ENCODE data around the gene BTBD18.

BTBD18 gene

DNA sequence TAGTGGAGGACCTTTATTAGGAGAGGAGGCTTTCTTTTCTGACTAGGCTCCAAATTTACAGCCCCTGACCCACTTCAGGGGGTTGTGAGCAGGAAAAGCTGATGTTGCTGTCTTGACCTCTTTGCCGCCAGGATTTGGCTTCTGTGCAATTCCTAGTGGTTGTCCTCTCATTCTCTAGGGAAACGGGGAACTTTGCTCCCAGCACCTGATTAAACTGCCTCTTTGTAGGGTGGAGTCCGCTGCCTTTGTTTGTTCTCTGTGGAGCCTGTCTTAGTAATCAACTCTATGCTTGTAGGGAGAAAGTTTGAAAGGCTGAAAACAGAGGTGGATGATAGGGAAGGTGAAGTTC is 26.3 kb upstream of the BTBD18 start:
- DNase-seq = no peak

DNA sequence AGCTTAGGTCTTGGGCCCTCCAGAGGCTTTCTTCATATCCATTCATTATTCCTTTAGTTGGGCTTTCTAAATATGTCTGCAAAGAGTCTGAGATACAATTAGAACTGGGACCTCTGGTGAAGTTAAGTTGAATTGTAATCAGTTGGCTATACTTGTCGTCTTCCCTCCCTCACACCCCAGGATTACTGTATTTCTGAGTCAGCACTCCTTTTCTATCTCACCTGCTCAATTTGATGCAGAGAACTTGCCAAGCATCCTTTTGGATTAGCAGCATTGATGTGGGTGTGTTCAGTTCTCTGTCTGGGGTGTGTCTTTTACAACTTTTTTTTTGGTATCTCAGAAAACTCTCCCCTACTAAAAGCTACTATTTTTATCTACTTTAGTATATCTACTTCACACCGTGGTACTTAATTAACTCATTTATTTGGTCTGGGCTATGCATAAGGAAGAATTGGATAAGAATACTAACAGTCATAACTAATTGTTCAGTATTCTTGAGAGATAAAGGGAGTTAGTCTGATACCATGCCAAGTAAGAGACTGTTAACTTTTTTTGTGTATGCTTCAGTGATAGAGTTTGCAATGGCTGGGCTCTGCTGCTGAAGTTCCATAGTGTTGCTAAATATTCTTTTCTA is 25.1 kb upstream of the BTBD18 start:
- in situ Hi-C loops (cut with MboI; ENCODE audit: low pct_unique_long_range_greater_than_20kb, low sequenced_read_pairs) = no loop called here
- no peak for DNase-seq

More for the DNA sequence above, 26.3 kb upstream of the BTBD18 start:
- in situ Hi-C loops (cut with MboI; ENCODE audit: low pct_unique_long_range_greater_than_20kb, low sequenced_read_pairs) = no loop called here

DNA sequence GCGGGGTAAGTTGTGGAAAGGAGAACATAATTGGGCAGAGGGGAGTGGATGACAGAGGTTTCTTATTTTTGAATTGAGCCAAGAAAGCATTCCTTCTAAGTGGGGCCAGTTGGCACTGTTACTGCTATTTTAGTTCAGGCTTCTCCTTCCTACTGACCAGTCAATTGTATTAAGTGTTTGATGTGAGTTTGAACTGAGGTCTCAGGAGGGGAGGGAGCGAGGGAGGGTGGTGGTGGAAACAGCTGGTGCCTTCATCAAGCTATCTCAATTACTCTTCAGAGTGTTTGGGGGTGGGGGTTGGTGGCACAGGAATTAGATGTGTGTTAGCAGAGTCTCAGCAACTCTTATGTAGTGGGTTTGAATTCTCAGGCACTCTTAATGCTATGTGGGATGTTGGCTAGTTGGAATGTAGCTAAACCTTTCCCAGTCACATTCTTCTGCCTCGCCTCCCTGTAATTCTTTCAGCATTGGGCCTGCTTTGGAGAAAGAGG is 24.5 kb upstream of the BTBD18 start:
- in situ Hi-C loops (cut with MboI; ENCODE audit: low pct_unique_long_range_greater_than_20kb, low sequenced_read_pairs) = no loop called here
- no peak for DNase-seq

DNA sequence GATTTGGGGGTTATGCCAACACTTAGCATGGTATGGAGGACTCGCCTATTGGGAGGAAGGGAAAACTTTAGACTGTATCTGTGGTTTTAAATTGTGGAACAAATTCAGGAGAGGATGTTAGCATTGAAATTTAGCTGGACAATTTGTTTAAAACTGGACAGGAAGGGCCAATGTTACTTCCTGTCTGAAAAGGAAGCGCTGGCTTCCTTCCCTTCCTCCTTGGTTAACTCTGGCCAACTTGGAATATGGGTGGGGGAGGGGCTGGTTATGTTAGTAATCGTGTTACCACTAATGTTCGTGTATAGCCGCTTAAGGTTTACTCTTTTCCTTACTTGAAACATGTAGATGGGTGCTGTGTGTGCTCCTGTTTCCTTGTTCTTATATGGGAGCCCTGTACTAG is 23.9 kb upstream of the BTBD18 start:
- no peak for DNase-seq

DNA sequence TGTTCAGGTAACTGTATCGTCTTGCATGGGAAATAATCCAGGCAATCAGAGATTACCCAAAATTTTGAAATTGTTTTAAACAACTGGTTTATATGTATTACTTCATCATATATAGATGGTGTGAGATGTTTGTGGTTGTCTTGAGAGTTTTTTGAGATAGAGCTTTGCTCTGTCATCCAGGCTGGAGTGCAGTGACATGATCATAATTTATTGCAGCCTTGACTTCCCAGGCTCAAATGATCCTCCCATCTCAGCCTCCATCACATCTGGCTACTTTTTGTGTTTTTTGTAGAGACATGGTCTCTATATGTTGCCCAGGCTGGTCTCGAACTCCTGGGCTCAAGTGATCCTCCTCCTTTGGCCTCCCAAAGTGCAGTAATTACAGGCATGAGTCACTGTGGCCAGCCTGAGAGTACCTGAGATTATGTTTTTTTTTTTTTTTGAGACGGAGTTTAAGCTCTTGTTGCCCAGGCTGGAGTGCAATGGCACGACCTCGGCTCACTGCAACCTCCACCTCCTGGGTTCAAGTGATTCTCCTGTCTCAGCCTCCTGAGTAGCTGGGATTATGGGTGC is 21.5 kb upstream of the BTBD18 start:
- no peak for DNase-seq
- in situ Hi-C loops (cut with MboI; ENCODE audit: low pct_unique_long_range_greater_than_20kb, low sequenced_read_pairs) = no loop called here

More for the DNA sequence above, 23.9 kb upstream of the BTBD18 start:
- in situ Hi-C loops (cut with MboI; ENCODE audit: low pct_unique_long_range_greater_than_20kb, low sequenced_read_pairs) = no loop called here

DNA sequence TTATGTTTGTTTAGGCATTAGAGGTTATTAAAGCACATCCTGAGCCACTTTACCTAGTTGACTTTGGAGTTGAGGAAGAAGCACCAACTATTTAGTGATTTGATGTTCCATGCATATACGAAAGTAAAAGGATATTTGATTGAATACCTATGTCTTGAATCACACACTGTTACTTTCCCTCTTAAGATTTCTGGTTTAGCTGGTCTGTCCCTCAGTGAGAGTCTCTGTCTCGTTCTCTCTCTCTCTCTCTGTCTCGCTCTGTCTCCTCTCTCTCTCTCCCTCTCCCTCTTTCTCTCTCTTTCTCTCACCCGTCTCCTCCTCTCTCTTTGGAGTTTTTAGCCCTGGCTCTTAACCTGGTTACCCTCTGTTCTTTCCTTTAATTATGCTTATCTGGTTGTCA is 20.9 kb upstream of the BTBD18 start:
- DNase-seq = no peak

DNA sequence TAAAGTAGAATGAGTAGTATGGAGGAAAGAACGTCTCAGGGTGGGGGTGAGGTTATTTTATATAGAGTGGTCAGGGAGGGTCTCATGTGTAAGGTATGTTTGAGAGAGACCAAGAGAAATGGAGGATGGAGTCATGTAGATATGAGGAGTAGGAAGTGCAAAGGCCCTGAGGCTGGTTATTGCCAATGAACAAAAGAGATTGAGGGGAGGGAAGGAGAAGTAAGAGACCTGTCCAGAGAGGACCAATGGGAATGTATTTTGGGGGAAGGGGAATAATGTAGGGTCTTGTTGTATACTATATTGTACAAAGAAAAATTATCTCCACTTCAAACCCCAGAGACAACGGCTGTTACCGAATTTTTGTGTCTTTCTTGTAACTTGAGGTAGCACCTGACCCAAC is 19.7 kb upstream of the BTBD18 start:
- no peak for DNase-seq

More for the DNA sequence above, 20.9 kb upstream of the BTBD18 start:
- in situ Hi-C loops (cut with MboI; ENCODE audit: low pct_unique_long_range_greater_than_20kb, low sequenced_read_pairs) = no loop called here

DNA sequence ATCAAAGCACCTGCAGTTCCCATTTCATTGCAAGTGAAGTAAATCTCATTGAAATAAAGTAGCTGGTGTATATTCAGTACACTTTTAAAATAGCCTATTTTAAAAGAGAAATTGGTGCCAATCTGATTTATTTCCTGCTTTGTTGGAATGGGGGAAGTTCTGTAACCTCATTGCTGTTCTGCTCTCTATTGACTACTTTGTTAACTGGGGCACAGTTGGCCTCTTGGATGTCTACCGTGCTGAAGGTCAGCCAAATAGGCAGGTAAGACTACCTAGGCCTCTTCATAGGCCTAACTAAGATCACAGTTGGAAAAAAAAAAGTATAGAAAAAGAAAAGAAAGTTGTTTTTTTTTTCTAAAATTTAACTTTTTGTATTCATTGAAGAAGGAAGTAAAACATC is 19.2 kb upstream of the BTBD18 start:
- no peak for DNase-seq
- in situ Hi-C loops (cut with MboI; ENCODE audit: low pct_unique_long_range_greater_than_20kb, low sequenced_read_pairs) = no loop called here

More for the DNA sequence above, 19.7 kb upstream of the BTBD18 start:
- in situ Hi-C loops (cut with MboI; ENCODE audit: low pct_unique_long_range_greater_than_20kb, low sequenced_read_pairs) = no loop called here

DNA sequence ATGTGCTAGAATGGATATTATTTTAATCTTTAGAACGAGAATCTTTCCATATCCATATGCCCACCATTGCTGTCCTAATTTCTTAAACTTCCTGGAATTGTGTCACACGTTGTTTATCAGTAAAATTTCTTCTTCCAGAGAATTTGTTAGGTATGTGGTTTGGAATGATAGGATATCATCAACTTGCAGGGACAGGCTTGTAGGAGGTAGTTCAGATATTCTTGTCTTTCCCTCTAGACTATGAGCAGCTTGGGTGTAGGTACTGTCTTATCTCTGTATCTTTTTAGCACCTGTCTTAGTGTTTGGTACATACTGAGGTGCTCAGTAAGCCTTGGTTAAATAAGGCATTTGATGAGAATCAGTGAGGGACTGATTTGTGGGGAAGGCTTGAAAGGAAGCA is 13.4 kb upstream of the BTBD18 start:
- in situ Hi-C loops (cut with MboI; ENCODE audit: low pct_unique_long_range_greater_than_20kb, low sequenced_read_pairs) = no loop called here
- DNase-seq = no peak

DNA sequence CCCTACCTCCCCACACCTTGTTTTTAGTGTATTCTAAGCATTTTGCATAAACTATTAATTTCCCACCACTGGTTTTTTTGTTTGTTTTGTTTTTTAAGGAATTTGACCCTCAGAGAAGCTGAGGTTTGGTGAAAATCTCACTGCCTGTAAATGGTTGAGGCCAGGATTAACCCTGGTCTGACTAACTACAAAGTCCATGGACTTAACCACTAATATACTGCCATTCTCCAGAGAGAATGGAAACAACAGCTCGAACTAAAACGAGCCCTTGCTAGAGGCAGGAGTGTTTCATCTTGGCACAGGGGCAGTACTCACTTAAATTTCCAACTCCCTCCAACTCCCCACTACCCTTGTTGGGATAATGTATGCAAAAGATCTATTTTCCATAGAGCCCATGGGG is 12.9 kb upstream of the BTBD18 start:
- no peak for DNase-seq
- in situ Hi-C loops (cut with MboI; ENCODE audit: low pct_unique_long_range_greater_than_20kb, low sequenced_read_pairs) = no loop called here

DNA sequence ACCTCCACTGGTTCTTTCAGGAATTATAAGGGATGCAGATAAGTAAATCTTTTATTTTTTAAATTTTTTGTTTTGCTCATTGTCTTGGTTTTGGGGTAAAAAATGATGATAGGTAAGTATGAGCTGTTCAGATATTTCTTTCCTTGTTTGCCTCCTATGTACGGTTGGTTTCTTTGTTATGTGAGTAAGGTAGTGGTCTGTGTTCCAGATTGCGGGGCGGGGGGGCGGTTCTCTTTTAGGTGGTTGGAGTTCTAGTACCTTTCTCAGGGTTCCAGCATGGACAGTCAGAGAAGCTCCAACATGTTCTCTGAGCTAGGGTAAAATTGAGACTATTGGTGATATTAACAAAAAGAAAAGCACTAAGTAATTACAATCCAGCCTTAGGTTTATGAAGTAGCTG is 12.4 kb upstream of the BTBD18 start:
- DNase-seq = no peak
- in situ Hi-C loops (cut with MboI; ENCODE audit: low pct_unique_long_range_greater_than_20kb, low sequenced_read_pairs) = no loop called here

DNA sequence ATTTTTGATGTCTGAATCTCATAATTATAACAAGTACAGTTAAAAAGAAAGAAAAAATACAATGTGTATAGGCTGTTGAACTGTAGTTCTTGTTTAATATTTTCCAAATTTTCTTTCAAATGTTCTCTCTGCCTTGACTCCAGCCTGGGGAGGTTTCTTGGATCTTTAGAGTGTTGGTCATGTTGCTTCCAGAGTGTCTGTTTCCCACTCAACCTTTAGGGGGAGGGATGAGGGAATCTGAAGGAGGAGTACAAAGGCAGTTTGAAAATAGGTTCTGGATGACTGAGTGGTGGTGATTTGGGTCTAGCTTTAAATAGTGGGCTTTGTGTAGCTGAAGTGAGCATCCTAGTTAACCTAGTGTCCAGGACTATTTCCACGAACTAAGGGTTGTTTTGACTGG is 11.9 kb upstream of the BTBD18 start:
- DNase-seq = no peak
- in situ Hi-C loops (cut with MboI; ENCODE audit: low pct_unique_long_range_greater_than_20kb, low sequenced_read_pairs) = no loop called here

DNA sequence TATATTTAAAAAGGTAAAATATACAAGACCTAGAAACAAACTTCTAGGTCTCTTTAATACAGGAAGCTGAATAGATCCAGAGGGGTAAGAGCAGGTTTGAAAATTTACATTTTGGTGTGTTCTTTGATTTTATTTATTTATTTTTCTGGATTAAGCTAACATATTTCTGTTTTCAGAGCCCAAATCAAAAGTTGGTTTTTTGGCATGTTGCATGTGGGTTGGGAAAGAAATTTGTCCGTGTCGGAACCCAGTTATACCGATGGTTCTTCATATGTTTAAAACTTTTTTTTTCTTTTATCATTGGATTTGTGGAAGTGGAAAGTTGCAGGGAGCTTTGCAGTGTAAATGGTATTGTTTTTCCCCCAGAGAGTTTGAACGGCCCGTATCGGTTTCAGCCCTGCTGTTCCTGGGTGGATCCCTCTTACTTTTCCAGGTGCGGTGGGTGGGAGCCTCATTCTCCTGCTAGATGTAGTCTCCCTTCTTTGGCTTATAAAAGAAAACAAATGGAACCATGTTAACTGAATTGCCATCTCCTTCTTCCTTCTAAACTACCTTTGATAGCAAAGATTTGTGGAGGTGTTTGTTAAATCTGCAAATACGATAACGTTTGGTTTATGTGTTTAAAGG is 10.7 kb upstream of the BTBD18 start:
- in situ Hi-C loops (cut with MboI; ENCODE audit: low pct_unique_long_range_greater_than_20kb, low sequenced_read_pairs) = no loop called here
- no peak for DNase-seq

DNA sequence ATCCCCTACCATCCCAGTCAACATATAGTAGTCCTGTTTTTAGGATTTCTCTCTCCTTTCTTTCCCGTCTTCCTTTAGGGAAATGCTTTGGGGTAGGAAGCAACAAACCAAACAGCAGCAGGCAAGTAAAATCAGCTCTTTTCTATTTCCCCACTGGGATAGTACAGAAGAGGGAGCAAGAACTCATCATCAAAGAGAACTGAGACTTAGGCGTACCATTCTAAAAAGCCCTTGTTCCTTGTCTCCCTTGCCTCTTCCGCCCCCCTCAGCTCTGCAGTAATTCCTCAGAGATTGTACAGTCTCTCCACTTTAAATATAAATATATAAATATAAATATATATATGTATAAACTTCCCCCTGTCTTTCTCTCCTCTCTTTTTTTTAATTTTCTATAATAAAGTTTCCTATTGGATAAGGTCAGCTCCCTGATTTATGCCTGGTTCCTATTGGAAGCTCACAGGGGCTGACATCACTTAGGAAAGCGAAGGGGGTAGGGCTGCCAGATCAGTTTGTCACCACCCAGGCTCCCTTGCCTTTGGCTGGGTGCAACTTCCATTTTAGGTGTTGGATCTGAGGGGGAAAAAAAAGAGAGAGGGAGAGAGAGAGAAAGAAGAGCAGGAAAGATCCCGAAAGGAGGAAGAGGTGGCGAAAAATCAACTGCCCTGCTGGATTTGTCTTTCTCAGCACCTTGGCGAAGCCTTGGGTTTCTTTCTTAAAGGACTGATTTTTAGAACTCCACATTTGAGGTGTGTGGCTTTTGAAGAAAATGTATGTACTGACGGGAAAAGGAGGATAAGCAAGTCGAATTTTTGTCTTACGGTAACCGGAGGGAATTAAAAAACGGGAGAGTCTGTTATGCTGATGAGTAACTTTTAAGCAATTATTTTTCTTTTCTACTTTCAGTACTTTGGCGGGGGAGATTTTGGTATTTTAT is 9.9 kb upstream of the BTBD18 start, which contains the start of gene CTNND1:
CTNND1 (plus strand) TSS at position 502 of the 934 bp plus-strand sequence. CDS start 29,677 bp downstream, outside the sequence.
- no peak for DNase-seq
- in situ Hi-C loops (cut with MboI; ENCODE audit: low pct_unique_long_range_greater_than_20kb, low sequenced_read_pairs) = no loop called here

DNA sequence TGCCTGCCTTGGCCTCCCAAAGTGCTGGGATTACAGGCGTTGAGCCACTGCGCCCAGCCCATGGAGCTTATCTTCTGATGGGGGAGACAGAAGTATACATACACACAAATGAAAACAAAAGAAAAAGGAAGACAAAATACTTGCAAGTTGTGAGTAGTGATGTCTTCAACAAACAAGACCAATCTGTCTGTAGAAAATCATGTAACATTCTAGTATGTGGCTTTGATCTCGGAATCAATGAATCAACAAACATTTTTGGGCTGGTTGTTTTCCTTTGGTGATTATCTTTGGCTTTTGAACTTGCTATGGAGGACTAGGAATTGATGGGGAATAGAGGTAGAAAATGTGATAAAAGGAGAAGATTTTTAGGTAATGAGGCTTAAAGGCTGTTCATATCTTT is 6.6 kb upstream of the BTBD18 start:
- in situ Hi-C loops (cut with MboI; ENCODE audit: low pct_unique_long_range_greater_than_20kb, low sequenced_read_pairs) = no loop called here
- no peak for DNase-seq

DNA sequence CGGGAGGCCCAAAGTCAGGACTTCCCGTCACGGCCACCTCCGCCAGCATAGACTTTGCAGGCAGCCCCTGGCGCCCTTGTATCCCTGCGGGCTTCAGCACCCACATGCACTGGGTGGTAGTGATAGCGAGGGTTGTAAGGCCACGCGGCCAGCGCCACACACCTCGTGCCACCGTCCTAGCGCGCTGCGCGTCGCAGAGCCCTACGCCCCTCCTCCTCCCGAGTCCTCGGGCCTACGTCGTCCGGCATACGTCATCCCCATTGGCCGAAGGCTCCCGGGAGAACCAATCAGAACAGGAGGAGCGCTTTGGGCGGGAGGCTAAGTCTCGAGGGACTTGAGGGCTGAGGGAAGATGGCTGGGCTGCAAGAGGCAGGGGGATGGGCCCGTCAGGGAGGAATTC is 1.3 kb upstream of the BTBD18 start:
- in situ Hi-C loops (cut with MboI; ENCODE audit: low pct_unique_long_range_greater_than_20kb, low sequenced_read_pairs) = no loop called here
- DNase-seq = no peak

DNA sequence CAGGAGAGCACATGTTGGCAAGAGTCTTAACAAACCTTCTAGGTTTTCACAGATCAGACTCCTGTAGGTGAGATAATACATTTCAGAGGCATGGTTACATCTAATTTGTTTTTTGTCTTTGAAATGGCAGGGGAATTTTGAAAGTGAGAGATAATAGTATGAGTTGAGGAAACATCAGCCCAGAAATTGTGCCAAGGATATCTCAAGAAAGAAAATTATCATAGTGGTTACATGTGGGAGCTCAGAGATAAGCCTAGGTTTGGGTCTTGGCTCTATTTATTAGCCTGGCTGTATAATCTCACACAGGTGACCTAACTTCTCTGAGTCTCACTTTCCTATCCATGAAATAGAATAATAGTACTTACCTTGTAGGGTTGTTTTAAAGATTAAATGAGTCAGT is 443 bp downstream of the BTBD18 start:
- DNase-seq = no peak

DNA sequence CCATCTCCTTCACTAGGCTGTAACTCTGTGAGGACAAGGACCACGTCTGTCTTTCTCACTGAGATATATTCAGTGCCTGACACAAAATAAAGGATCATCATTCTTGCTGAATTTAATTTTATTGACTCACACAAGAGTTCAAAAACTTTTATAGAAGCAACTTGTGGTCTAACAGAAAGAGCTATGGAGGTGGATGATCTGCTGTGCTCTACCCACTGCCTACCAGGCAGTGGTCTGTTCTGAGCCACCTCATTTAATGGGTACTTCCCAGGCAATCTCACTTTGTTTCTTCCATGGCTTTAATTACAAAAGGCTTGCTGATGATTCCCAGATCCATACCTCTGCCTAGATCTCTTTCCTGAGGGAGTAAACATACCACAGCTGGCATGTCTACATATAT is 4.7 kb downstream of the BTBD18 start:
- no peak for DNase-seq
- in situ Hi-C loops (cut with MboI; ENCODE audit: low pct_unique_long_range_greater_than_20kb, low sequenced_read_pairs) = no loop called here

More for the DNA sequence above, 443 bp downstream of the BTBD18 start:
- in situ Hi-C loops (cut with MboI; ENCODE audit: low pct_unique_long_range_greater_than_20kb, low sequenced_read_pairs) = no loop called here

DNA sequence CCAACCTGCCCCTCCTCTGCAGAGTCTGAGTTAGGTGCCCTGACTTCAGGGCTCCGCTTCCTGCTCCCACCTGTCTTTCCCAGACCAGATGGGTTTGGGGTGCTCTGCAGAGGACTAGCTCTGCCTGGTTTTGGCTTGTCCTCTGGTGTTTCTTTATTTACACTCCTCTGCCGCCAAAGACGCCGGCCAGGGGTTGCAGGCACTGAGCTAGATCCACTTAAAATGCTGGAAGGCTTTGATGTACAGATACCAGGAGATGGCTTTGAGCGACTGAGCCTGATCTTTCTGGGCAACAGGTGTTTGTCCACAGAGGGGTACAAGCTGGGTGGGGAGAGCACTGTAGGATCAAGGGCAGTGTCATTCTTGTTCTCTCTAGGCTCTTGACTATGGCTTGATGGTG is 6.4 kb downstream of the BTBD18 start:
- in situ Hi-C loops (cut with MboI; ENCODE audit: low pct_unique_long_range_greater_than_20kb, low sequenced_read_pairs) = no loop called here

DNA sequence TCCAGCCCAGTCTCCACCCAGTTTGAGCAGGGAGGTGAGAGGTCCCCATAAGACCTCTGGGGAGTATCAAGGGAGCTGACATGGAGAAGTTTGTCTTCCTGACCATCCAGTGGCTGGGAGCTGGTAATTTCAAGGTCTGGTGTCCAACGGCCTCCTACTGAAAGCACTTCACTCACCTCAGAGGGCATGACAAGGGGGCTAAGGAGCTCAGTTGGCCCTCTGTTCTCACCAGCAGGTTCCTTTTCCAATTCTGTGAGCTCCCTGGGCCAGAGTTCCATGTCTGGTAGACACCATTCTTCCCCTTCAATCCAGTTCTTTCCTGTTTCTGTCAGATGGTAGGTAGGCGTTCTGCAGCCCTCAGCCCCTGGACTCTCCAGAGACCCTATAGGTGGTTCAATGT is 7.3 kb downstream of the BTBD18 start:
- in situ Hi-C loops (cut with MboI; ENCODE audit: low pct_unique_long_range_greater_than_20kb, low sequenced_read_pairs) = no loop called here
- no peak for DNase-seq

More for the DNA sequence above, 6.4 kb downstream of the BTBD18 start:
- no peak for DNase-seq
